ENCODE measurements around the gene TMEM106C. TPM values are rescaled to one million over a fixed set of nuclear protein-coding genes. Genes with fewer than 3 reads are reported as not detected.

TMEM106C gene
- total RNA-seq, 1 donor from 2014 or later: 31.3 TPM

DNA sequence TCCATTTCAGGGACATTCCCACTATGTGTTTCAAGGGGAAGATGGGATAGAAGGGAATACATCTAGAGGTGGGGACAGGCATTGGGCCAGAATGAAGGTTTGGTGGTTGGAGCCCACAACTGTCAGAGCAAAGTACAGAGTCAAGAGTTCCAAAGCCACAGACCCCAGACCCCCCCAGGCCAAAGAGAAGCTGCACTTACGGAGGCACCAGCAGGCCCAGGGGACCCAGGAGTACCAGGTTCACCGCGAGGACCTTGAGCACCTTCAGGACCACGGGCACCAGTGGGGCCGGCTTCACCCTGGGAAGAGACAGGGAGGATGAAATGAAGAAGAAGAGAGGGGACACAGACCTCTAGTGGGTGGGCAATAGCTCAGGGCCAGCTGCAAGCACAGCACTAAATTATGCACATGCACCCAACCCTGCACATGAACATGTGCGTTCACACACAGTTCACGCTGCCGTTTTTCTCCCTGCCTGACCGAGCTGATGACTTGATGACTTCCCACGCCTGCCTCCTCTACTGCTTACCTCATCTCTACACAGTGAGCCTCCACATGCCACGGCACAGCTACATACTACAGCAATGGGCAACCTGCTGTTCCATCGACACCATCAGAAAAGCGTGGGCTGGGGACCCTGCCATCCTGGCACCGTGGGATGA, 24.1 kb downstream of the TMEM106C start:
- intact Hi-C loops (cut with micrococcal nuclease): no loop called here
- Mint-ChIP-seq H3K4me3 (no peak overlapping the region), H3K4me1 (peaks cover 34% of the 10 kb centered on the region), H3K27ac (peak overlapping the region; percentile 50), H3K36me3 (ENCODE audit: low read depth) (no peaks in the 10 kb centered on the region), H3K9me3 (no peaks in the 10 kb centered on the region), H3K27me3 (peaks cover 2% of the 10 kb centered on the region)
- ATAC-seq (ENCODE audit: low read depth): no peak
- DNase-seq: peak; percentile 14
- ChIA-PET POLR2A (interaction anchor here (0.6 to 1.0 kb wide), 2 partner anchors 109 to 118 kb away, joined by 4 to 5 read pairs; no protein-coding TSS in a partner anchor), CTCF (no interaction called here)
- TF ChIP-seq CTCF (IDR thresholded peaks at IDR 0.05): no peak

DNA sequence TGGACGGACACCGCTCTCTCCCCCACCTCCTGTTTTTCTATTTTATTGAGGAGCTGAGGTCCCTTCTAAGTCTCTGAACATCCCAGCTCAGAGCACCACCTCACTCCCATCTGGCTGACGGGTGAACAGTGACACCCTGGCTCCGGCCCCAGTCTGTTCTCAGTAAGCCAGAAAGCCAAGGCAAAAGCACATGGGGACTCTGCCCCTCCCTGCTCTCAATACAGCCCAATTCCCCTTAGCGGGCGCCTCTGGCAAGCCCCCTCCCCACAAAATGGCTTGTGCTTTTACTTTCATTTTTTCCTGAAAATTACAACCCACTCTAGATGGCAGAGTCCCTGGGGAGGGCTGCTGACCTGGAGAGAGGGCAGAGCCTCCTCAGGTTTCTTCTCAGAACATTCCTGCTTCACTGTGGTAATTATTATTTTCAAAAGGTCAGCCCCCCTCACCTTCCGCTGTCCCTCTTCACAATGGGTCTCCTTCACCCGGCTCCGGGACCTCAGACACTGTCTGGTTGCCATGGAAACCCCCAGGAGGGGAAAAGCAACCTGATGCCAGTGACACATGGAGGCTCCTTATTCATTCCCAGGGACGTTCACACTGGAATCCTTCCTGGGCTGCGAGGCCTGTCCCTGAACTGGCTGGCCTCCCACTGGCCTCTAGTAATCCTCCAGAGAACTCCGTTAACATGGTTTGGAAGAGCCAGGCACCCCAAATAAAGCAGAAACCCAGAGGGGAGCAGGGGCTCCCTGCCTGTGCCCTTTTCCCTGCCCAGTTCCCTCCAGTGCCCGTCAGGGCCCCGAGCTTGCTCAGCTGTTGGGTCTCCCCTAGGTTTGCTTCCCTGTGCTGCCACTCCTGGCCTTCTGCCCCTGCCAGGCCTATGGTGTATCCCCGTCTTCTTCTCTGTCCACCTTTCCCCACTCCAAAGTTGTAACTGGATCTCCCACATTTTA, 25.0 kb downstream of the TMEM106C start:
- intact Hi-C loops (cut with micrococcal nuclease): no loop called here

DNA sequence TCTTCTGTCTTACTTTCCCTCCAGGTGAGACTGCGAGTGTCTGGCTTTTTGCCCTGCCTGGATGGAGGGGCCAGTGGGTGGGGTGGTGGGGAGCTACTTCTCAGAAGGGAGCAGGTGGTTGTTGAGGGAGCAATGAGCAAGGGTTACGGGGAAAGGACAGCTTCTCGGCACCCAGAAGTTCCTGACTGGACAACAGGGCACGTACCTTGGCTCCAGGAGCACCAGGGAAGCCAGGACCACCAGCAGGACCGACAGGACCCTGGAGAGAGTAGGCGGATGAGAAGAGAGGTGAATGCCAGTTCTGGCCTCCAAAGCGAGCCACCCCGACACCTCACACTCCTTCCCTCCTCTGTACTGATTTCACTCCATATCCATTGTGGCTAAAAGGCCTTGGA, 25.6 kb downstream of the TMEM106C start:
- ChIA-PET POLR2A (no interaction called here), CTCF (no interaction called here)
- no peak overlapping the region for H3K27ac Mint-ChIP-seq
- no peak overlapping the region for H3K4me3 Mint-ChIP-seq
- ATAC-seq (ENCODE audit: low read depth) (no peak), DNase-seq (peak; percentile 6)
- no peak for TF ChIP-seq CTCF (IDR thresholded peaks at IDR 0.05)
- no peaks in the 10 kb centered on the region for H3K9me3 Mint-ChIP-seq
- no peaks in the 10 kb centered on the region for H3K36me3 Mint-ChIP-seq (ENCODE audit: low read depth)
- intact Hi-C loops (cut with micrococcal nuclease): no loop called here
- H3K27me3 Mint-ChIP-seq: peaks cover 5% of the 10 kb centered on the region
- H3K4me1 Mint-ChIP-seq: peaks cover 34% of the 10 kb centered on the region

More for the DNA sequence above, 25.0 kb downstream of the TMEM106C start:
- H3K4me1 Mint-ChIP-seq: peaks cover 34% of the 10 kb centered on the region
- peak overlapping the region; percentile 50 for H3K27ac Mint-ChIP-seq
- DNase-seq (peak; percentile 11), ATAC-seq (ENCODE audit: low read depth) (no peak)
- H3K27me3 Mint-ChIP-seq: no peaks in the 10 kb centered on the region
- TF ChIP-seq CTCF (IDR thresholded peaks at IDR 0.05): no peak
- no peaks in the 10 kb centered on the region for H3K9me3 Mint-ChIP-seq
- H3K4me3 Mint-ChIP-seq: no peak overlapping the region
- H3K36me3 Mint-ChIP-seq (ENCODE audit: low read depth): no peaks in the 10 kb centered on the region
- CTCF ChIA-PET: no interaction called here
- POLR2A ChIA-PET: interaction anchor here (1.0 kb wide), 1 partner anchor 117 kb away, joined by 4 read pairs; no protein-coding TSS in a partner anchor

DNA sequence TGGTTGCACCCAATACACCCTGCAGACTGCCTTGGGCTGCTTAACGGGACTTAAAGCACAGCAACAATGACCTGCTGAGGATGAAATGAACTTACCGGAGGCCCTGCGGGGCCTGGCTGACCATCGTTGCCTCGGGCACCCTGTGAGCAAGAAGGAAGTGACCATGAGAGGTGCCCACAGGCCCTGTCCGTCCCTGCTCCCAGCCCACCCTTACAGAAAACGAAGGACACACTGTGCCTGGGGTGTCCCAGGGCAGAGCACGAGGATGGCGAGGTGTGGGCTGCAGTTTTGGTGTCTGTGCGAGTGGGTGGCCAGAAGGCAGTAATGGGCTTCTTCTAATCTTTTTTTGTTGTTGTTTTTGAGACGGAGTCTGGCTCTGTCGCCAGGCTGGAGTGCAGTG, 26.3 kb downstream of the TMEM106C start:
- no peaks in the 10 kb centered on the region for H3K36me3 Mint-ChIP-seq (ENCODE audit: low read depth)

More for the DNA sequence above, 26.3 kb downstream of the TMEM106C start:
- ATAC-seq (ENCODE audit: low read depth): no peak
- CTCF ChIA-PET: no interaction called here
- POLR2A ChIA-PET: interaction anchor here (0.9 kb wide), 1 partner anchor 12 kb away, joined by 4 read pairs; no protein-coding TSS in a partner anchor
- H3K4me1 Mint-ChIP-seq: peaks cover 34% of the 10 kb centered on the region
- H3K4me3 Mint-ChIP-seq: no peak overlapping the region
- DNase-seq: peak; percentile 12
- intact Hi-C loops (cut with micrococcal nuclease): loop anchor here (1.0 kb wide), 3 partner anchors 12 to 168 kb away; partner anchors contain the start of genes ASB8 and TMEM106C
- peaks cover 10% of the 10 kb centered on the region for H3K27me3 Mint-ChIP-seq
- no peak for TF ChIP-seq CTCF (IDR thresholded peaks at IDR 0.05)
- H3K9me3 Mint-ChIP-seq: no peaks in the 10 kb centered on the region
- H3K27ac Mint-ChIP-seq: peak overlapping the region; percentile 78
